Measurements from ENCODE around the gene HARS1. TPM values are rescaled to one million over a fixed set of nuclear protein-coding genes. Genes with fewer than 3 reads are reported as not detected.

Gene HARS1
- polyA plus RNA-seq, 3 donors: 28.4 to 34.3 (median 31.9) TPM

DNA sequence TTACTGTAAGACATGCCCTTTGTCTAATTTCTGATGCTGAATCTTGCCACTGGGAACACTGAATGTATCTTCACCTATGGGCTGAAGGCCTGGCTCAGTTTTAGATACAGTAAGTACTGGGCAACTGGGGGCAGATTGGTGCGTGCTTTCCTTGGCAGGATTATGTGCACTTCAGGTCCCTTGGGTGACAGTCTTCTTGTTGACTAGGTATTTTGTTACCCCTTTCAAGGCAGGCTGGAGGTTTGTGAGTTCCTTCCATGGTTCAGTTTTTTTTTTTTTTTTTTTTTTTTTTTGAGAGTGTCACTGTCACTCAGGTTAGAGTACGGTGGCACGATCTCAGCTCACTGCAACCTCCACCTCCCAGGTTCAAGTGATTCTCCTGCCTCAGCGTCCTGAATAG is 16.6 kb upstream of the HARS1 start:
- H3K4me2 ChIP-seq (replicated peaks; ENCODE audit: extremely low read depth, low read length, poor library complexity, severe bottlenecking): no peak overlapping the region
- no peak overlapping the region for H3K4me3 Mint-ChIP-seq
- H3K4me1 Mint-ChIP-seq: peaks cover 13% of the 10 kb centered on the region
- TF ChIP-seq, protein P1, sequence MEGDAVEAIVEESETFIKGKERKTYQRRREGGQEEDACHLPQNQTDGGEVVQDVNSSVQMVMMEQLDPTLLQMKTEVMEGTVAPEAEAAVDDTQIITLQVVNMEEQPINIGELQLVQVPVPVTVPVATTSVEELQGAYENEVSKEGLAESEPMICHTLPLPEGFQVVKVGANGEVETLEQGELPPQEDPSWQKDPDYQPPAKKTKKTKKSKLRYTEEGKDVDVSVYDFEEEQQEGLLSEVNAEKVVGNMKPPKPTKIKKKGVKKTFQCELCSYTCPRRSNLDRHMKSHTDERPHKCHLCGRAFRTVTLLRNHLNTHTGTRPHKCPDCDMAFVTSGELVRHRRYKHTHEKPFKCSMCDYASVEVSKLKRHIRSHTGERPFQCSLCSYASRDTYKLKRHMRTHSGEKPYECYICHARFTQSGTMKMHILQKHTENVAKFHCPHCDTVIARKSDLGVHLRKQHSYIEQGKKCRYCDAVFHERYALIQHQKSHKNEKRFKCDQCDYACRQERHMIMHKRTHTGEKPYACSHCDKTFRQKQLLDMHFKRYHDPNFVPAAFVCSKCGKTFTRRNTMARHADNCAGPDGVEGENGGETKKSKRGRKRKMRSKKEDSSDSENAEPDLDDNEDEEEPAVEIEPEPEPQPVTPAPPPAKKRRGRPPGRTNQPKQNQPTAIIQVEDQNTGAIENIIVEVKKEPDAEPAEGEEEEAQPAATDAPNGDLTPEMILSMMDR (IDR thresholded peaks at IDR 0.05): no peak
- WGBS (ENCODE audit: insufficient coverage): 100% methylated on average over 1 of the region's 4 CpGs
- H3K27me3 Mint-ChIP-seq (ENCODE audit: low read depth in 3 of 3): peaks cover 1 to 5% (median 5%) of the 10 kb centered on the region in 3 donors
- peaks cover 36 to 51% of the 10 kb centered on the region in 2 donors for H3K36me3 ChIP-seq (replicated peaks in 1 of 2; ENCODE audit: control insufficient read depth in 1 of 2, insufficient read depth in 2 of 2, low read length in 2 of 2)
- peaks cover 2% of the 10 kb centered on the region for H3K79me2 ChIP-seq (ENCODE audit: insufficient read depth, low read length)
- no peak overlapping the region for H3K4me3 ChIP-seq (replicated peaks in 1 of 3; ENCODE audit: low read depth in 2 of 3, low read length in 3 of 3)
- H3K36me3 Mint-ChIP-seq: peaks cover 38 to 51% of the 10 kb centered on the region in 2 donors
- H2AFZ ChIP-seq (ENCODE audit: insufficient read depth, low read depth, low read length, poor library complexity, severe bottlenecking): no peak overlapping the region
- peaks cover 5 to 13% of the 10 kb centered on the region in 2 donors for H3K4me1 ChIP-seq (ENCODE audit: control insufficient read depth in 1 of 2, insufficient read depth in 2 of 2, low read length in 2 of 2)
- H3K27me3 ChIP-seq (ENCODE audit: control insufficient read depth in 2 of 2, insufficient read depth in 2 of 2, low read length in 2 of 2): no peaks in the 10 kb centered on the region
- no peak for DNase-seq
- intact Hi-C loops (cut with micrococcal nuclease): loop anchor here (10.0 kb wide), 2 partner anchors 63 to 593 kb away; partner anchors contain the start of genes IK (in 1 of the 2), NDUFA2 (in 1 of the 2) and PURA (in 1 of the 2)
- H3K9me3 Mint-ChIP-seq: peaks cover 0 to 5% (median 0%) of the 10 kb centered on the region in 7 donors
- no peaks in the 10 kb centered on the region for H3K9me3 ChIP-seq (replicated peaks in 1 of 2; ENCODE audit: control insufficient read depth in 1 of 2, insufficient read depth in 1 of 2, low read length in 2 of 2)
- H3K9ac ChIP-seq (ENCODE audit: insufficient read depth, low read length, poor library complexity, severe bottlenecking): no peak overlapping the region
- H3K27ac ChIP-seq (ENCODE audit: low read depth in 1 of 2, low read length in 2 of 2): no peak overlapping the region
- no peaks in the 10 kb centered on the region for H4K20me1 ChIP-seq (ENCODE audit: insufficient read depth, low read length)
- no peak overlapping the region for H3K27ac Mint-ChIP-seq

DNA sequence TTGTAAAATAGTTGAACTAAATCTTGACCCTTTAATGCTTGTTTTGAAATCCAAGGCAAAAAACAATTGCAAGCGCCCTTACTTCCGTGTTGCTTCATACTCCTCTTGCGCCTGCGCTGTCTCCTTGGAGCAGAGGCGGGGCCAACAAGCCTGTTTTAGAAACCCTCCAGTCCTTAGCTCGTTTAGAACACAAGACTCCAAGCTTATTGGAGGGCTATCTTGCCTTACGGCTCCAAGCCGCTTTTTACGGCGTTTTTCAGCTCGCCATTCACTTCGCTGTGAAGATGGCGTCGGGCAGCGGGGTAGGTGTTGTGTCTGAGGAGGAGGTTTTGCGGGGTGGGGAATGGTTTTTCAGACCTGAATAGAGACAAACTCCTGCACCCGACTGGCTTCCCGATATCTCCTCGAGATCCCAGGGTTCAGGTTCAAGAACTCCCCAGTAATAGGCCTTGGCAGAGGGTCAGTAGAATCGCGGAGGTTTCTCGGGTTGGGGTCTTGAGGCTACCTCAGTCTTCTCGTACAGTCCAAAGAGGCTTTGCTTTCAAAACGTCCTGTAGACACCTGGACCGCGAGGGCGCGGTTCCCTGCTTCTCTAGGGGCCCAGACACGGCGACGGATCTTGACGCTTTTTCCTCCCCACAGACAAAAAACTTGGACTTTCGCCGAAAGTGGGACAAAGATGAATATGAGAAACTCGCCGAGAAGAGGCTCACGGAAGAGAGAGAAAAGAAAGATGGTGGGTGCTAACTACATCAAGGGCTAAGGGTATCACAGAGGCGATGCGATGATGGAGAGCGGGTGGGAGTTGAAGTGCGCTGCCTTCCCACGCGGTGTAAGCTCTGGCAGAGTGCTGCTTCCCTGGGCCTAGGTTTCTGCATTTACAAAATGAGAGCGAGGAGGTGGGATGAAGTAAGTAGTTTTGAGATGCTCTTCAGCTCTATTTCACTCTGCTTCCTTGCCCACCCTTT is 9.3 kb upstream of the HARS1 start, which contains the start of gene ZMAT2:
ZMAT2 (plus strand) TSS at position 271 of the 968 bp plus-strand sequence; CDS start at position 285, 14 bp downstream.
- H3K27me3 Mint-ChIP-seq (ENCODE audit: low read depth in 3 of 3): no peaks in the 10 kb centered on the region

More for the DNA sequence above, 9.3 kb upstream of the HARS1 start, which contains the start of gene ZMAT2:
- H3K4me1 ChIP-seq (ENCODE audit: control insufficient read depth in 1 of 2, insufficient read depth in 2 of 2, low read length in 2 of 2): peaks cover 18 to 22% of the 10 kb centered on the region in 2 donors
- peak within 1 kb of the TSS; percentile 82 for H2AFZ ChIP-seq (ENCODE audit: insufficient read depth, low read depth, low read length, poor library complexity, severe bottlenecking)
- no peaks in the 10 kb centered on the region for H3K27me3 ChIP-seq (ENCODE audit: control insufficient read depth in 2 of 2, insufficient read depth in 2 of 2, low read length in 2 of 2)
- H3K27ac Mint-ChIP-seq: peak within 1 kb of the TSS; percentile 94 to 97 (median 97)
- peaks cover 69 to 80% of the 10 kb centered on the region in 2 donors for H3K36me3 ChIP-seq (replicated peaks in 1 of 2; ENCODE audit: control insufficient read depth in 1 of 2, insufficient read depth in 2 of 2, low read length in 2 of 2)
- peak within 1 kb of the TSS; percentile 74 to 90 for H3K27ac ChIP-seq (ENCODE audit: low read depth in 1 of 2, low read length in 2 of 2)
- H3K4me3 Mint-ChIP-seq: peak within 1 kb of the TSS; percentile 96 to 99
- TF ChIP-seq, protein P1 (IDR thresholded peaks at IDR 0.05): no peak
- peaks cover 0 to 2% (median 0%) of the 10 kb centered on the region in 7 donors for H3K9me3 Mint-ChIP-seq
- peak; percentile 95 to 99 (median 98) for DNase-seq
- H3K4me3 ChIP-seq (replicated peaks in 1 of 3; ENCODE audit: low read depth in 2 of 3, low read length in 3 of 3): peak within 1 kb of the TSS; percentile 74 to 89 (median 88)
- H3K9me3 ChIP-seq (replicated peaks in 1 of 2; ENCODE audit: control insufficient read depth in 1 of 2, insufficient read depth in 1 of 2, low read length in 2 of 2): no peaks in the 10 kb centered on the region
- WGBS (ENCODE audit: insufficient coverage): under 1% methylated on average over 31 of the region's 44 CpGs
- H3K9ac ChIP-seq (ENCODE audit: insufficient read depth, low read length, poor library complexity, severe bottlenecking): peak within 1 kb of the TSS; percentile 79
- H3K36me3 Mint-ChIP-seq: peaks cover 75 to 81% of the 10 kb centered on the region in 2 donors
- H3K79me2 ChIP-seq (ENCODE audit: insufficient read depth, low read length): peaks cover 25% of the 10 kb centered on the region
- peak within 1 kb of the TSS; percentile 82 for H3K4me2 ChIP-seq (replicated peaks; ENCODE audit: extremely low read depth, low read length, poor library complexity, severe bottlenecking)
- H4K20me1 ChIP-seq (ENCODE audit: insufficient read depth, low read length): no peaks in the 10 kb centered on the region
- intact Hi-C loops (cut with micrococcal nuclease): loop anchor here (10.0 kb wide), 2 partner anchors 56 to 586 kb away; partner anchors contain the start of genes IK (in 1 of the 2), NDUFA2 (in 1 of the 2) and PURA (in 1 of the 2)
- peaks cover 19% of the 10 kb centered on the region for H3K4me1 Mint-ChIP-seq

All from CD14-positive monocyte (primary cell).